A549 treated with RU486 at 1 μM for 4 hours (cell line): ENCODE results near the gene CNTN2. TPM values are rescaled to one million over a fixed set of nuclear protein-coding genes. Genes with fewer than 3 reads are reported as not detected.

ENCODE experiments used
- total RNA-seq: library from RNA; stranded (reverse); fragments of 200-300 nt; extraction: Qiagen RNA extraction; gene quantifications from 5 replicates; pipeline ENCODE4 v1.2.3, GENCODE V29; 2022; ENCODE audit warnings: low read depth

The CNTN2 gene, protein sequence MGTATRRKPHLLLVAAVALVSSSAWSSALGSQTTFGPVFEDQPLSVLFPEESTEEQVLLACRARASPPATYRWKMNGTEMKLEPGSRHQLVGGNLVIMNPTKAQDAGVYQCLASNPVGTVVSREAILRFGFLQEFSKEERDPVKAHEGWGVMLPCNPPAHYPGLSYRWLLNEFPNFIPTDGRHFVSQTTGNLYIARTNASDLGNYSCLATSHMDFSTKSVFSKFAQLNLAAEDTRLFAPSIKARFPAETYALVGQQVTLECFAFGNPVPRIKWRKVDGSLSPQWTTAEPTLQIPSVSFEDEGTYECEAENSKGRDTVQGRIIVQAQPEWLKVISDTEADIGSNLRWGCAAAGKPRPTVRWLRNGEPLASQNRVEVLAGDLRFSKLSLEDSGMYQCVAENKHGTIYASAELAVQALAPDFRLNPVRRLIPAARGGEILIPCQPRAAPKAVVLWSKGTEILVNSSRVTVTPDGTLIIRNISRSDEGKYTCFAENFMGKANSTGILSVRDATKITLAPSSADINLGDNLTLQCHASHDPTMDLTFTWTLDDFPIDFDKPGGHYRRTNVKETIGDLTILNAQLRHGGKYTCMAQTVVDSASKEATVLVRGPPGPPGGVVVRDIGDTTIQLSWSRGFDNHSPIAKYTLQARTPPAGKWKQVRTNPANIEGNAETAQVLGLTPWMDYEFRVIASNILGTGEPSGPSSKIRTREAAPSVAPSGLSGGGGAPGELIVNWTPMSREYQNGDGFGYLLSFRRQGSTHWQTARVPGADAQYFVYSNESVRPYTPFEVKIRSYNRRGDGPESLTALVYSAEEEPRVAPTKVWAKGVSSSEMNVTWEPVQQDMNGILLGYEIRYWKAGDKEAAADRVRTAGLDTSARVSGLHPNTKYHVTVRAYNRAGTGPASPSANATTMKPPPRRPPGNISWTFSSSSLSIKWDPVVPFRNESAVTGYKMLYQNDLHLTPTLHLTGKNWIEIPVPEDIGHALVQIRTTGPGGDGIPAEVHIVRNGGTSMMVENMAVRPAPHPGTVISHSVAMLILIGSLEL
- 0.03 TPM in 1 of 5 replicates, not detected in the others for total RNA-seq

DNA sequence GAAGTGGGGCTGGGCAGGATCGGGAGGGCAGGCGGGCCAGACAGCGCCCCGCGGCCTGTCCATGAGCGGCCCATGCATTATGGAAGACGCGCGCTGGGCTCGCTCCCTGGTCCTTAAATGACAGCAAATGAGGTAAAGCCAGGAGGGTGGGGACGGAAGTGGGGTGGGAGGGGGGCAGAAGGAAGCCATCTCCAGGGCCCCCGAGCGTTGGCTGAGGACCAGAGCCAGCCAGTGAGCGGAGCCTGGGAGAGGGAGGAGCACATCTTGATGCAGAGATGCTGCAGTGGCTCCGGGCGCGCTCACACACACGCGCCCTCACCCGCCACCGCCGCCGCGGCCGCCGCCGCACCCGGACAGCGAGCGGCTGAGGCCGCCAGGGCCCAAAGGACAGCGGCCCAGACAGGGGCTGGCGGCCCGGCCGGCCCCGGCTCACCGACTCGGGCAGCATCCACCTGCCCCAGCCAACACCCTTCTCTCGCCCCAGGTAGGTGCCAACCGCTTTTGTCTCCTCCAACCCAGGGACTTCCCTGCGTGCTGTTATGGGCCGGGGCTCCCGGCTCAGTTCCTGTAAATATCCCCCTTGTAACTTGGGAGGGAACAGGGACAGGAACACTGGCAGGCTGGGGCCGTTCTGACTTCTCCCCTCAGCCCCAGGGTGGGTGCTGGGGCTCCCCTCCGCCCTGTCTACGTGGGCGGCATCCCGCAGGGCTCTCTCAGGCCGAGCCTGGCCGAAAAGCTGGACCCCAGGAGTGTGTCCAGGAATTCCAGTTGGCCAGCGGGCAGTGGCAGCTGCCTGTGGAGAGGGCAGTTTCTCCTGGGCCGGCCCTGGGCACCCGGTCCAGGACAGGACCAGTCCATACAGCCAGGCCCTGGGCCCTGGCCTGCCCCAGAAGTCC is at the start of gene CNTN2:
Gene CNTN2, plus strand, starts transcription at position 302 of the 896 bp plus-strand sequence. CDS start 9,974 bp downstream, outside the sequence.

DNA sequence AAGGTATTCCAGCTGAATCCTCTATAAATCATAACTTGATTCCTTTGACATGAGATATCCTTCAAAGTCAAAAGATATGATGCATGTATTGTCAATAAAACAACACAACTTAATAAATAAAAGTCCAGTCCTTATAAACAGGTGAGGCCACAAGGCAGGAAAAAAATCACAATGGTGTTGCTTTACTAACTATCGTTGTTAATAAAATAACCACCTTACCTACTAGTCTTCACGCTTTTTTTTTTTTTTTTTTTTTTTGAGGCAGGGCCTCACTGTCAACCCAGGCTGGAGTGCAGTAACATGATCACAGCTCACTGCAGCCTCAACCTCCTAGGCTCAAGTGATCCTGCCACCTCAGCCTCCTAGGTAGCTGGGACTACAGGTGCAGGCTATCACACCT is 41.3 kb downstream of the CNTN2 start, which contains the start of gene TMEM81:
Gene TMEM81, minus strand, starts transcription at position 101 of the 400 bp plus-strand sequence. CDS start 140 bp downstream, outside the sequence.

DNA sequence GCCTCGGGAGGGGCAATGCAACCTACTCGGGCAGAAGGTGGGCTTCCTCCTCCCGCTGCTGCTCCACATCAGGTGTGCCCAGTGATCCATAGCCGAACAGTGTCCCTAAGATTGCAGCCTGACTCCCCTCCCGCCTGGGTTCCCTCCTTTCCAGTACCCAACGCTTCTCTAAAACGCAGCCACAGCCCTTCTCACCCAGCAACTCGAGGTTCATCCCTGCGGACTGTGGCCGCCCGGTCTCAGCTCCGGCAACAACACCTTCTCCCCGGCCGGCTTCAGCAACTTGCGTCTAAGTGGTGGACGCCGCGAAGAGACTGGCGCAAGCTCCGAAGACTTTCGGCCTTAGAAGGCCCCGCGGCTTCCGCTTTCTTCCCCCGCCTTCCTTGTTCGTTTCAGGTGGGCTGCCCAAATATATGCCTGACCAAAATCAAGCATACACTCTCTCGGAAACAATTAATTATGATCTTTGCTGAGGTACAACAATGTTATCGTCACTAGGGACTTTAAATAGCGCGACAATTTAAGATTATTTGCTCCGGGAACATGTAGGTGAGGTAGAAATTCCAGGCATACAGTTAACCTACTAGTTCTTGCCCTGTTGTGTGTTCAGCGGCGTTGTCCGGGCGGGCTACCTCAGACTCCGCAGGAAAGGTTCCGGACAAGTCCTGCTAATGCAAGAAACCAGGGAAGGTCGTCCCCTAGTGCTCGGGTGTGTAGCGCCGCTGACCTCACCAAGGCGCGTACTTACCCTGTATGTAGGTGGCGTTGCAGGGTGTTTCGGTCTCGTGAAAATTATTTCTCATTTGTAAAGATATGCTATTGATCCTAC is 78.9 kb downstream of the CNTN2 start, which contains the start of gene RBBP5:
Gene RBBP5, minus strand, starts transcription at position 319 of the 829 bp plus-strand sequence. Its CDS starts 105 bp downstream, at position 214.

Other genes with a start within 250 kb of the CNTN2 start
- 1.1 to 2.0 TPM (median 1.2 TPM) in 5 replicates for gene NFASC, start 172.3 kb upstream of the CNTN2 start, total RNA-seq
- 1.9 to 4.2 TPM (median 2.2 TPM) in 5 replicates for gene TMEM81, start 41.2 kb downstream of the CNTN2 start, total RNA-seq
- 9.5 to 14.4 TPM (median 12.8 TPM) in 5 replicates for gene RBBP5, start 78.8 kb downstream of the CNTN2 start, total RNA-seq
- gene DSTYK, start 168.5 kb downstream of the CNTN2 start, total RNA-seq, result 6.2 to 9.7 TPM (median 9.5 TPM) in 5 replicates
- gene TMCC2, start 184.7 kb downstream of the CNTN2 start, total RNA-seq, result 2.0 to 3.3 TPM (median 2.7 TPM) in 5 replicates